NCI-H1436 (cell line): ENCODE results near the gene SLC25A20.
"Not testable (repeated sequence)": the region's sequence is repeated elsewhere in the genome, so short reads cannot be mapped to it uniquely, and the experiment has no call there.

ENCODE experiments used
- DNase-seq: peaks from one replicate; lab custom pipeline; 2025; lab: John Stamatoyannopoulos, UW

SLC25A20 gene, protein sequence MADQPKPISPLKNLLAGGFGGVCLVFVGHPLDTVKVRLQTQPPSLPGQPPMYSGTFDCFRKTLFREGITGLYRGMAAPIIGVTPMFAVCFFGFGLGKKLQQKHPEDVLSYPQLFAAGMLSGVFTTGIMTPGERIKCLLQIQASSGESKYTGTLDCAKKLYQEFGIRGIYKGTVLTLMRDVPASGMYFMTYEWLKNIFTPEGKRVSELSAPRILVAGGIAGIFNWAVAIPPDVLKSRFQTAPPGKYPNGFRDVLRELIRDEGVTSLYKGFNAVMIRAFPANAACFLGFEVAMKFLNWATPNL

DNA sequence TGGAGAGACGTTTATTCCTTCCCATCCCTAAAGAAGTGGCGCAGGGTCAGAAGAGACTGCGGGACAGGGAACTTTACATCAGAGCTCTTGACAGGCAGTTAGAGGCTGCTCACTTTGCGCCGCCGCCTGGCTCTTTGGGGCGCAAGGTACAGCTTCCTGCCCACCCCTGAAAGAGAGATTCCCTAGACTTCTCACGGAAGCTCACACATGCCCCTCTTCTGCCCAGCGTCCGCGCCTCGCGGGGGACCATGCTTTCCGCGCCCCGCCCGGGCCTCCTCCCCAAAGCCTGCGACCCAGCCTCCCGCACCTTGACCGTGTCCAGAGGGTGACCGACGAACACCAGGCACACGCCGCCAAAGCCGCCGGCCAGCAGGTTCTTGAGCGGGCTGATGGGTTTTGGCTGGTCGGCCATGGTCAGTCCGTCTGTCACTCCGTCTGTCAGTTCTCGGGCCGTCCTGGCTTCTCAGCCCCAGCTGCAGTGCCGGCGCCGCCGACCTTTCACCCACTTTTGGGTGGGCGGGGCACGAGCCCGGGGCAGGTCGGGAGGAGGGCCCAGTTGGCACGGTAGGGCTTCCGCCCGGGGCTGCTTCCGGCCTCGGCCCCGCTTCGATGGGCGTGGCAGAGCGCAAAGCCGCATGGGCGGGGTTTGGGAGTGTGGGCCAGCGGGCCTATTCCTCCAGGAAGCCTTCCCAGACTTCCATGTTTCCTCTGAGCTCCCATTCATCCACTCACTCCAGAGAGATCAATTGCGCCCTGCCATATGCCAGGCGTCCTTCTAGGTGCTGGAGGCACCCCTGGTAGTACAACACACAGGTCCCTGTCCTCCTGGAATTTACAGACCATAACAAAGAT, at the start of gene SLC25A20:
Gene SLC25A20, minus strand, starts transcription at position 500 of the 852 bp plus-strand sequence. Its CDS starts 88 bp downstream, at position 412.
- peak; percentile 69 for DNase-seq

DNA sequence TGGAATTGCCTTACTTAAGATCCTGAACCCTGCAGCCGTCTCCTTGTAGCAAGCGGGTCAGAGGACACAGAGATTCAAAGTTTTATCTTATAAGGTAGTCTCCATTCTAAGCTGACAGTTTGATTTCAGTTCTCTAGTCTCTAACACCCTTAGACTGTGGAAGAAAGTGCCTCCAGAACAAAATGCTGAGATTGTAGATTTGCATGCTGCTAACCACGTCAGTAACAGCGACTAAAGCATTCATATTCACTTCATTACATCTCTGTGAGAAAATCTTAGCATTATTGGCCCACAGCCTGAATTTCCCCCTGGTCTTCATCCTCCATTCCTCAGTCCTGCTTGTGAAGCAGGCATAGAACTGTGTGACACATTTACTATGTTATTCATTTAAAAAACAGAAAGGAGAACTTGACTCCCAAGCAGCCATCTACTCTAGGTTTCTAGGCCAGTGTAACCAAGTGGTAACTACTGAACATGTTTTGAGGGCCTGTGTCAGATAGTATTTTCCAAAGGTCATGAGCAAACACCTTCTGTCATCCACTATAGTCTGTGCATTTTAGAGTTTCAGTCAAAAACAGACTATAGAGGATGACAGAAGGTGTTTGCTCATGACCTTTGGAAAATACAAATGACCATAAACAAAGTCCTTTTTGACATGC, 47.3 kb upstream of the SLC25A20 start:
- no peak for DNase-seq

DNA sequence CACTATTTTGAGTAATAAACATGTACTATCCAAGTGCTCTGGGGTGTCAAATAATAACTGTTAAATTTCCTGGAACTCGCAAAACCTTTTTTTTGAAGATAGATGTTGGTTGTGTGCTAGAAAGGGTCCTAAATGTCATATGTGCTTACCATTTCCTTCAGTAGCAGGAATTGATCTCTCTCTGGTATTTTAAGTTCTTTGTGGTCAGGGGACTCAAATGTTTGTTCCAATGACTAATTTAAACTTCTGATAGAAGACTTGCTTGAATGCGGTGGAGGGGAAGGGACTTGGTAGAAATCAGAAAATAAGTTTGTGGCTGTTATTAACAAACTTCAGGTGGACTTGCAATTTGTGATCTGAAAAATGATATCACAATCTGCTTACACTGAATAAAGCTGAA, 46.8 kb upstream of the SLC25A20 start:
- DNase-seq: no peak

DNA sequence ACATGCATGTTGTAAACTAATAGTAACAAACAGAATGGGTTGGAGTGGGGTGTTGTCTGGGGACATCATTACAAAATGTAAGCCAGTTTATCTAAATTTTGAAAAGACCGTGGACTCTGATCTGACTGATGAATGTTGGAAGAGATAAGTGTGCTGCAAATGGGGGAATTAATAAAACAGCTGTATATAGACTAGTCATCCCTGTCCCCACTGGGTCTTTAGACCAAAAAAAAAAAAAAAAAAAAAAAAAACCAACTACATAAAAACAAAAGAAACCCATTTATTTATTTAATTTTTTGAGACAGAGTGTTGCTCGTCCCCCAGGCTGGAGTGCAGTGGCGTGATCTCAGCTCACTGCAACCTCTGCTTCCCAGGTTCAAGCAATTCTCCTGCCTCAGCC, 40.0 kb upstream of the SLC25A20 start:
- no peak for DNase-seq

DNA sequence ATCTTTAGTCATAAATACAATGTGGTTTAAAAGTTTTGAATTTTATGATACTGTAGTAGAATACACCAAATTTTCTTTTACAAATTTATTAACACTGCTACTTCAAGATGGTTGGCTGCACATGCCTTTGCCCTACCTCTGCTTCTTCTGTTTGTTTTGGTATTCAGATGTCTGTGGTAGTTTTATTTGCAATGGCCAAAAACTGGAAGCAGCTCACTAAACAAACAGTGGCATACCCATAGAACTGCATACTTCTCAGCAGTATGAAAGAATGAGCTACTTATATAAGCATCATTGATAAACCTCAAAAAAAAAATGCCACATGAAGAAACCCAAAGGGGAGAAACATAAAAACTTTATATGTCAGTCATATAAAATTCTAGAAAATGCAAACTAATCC, 39.5 kb upstream of the SLC25A20 start:
- DNase-seq: no peak

DNA sequence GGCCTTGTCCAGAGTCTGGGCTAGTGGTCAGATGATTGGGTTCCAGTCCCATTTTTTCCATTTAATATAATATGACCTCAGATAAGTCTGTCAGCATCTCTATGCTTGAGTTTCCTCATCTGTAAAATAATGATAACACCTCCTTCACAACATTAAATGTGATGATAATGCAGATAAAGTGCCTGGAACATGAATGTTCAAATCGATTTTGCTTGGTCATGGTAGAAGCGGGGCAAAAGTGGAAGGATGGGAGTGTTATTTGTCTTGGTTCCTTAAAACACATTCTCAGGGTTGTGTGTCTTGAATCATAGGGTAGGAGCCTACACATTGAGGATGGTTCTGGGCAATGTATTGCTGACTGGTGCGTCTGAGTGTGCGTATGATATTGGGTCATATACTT, 36.8 kb upstream of the SLC25A20 start:
- no peak for DNase-seq

DNA sequence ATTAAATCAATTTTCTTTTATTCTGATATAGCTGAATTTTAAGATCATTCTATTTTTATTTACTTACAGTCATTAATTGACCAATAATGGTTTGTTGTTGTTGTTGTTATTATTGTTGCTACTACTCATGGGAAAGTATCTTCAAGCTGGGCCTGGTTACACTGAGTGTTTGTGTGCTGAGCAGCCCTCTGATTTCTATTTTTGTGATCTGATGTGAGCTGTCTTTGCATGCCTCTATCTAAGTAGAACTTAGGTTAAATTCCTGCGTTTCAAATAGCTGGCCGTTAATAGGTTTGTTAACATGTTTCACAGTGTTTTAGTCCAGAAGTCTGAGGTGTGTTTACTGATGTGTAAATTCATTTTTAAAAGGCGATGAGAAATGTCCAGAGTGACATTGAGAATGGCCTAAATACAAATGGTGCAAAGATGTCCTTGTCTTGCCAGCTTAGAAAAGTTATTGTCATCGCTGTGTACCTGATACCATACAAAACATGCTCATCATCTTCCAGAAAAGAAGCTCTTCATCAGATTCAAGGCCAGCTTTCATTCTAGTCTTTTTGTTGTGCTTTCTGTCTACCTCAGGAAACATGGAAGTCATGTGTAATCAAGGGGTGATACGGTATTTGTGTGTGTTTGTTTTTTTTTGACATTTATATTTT, 35.8 kb upstream of the SLC25A20 start:
- DNase-seq: no peak

DNA sequence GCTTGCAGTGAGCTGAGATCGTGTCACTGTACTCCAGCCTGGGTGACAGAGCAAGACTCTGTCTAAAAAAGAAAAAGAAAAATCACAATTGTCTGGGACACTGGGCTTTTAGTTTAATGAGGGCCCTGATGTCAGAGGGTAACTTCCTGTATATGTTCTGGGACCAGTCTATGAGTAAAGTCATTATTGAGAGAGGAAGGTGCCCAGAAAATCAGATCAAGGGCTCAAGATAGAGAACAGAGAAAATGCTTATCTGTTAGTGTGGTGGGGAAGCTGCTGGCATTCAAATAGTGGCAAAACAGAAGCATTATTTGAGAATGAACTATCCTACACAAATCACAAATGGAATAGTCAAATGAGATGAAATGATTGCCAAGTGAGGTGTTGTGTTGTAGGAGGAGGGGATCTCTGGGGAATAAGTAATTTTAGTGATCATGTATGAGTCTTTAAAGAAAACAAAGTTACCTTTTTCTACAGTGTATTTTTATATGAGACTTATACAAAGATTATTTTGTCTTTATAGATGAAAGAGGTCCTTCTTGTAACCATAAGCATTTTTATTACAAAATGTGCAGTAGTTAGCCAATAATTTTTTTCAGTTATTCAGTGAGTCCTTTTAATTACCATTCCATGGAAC, 33.4 kb upstream of the SLC25A20 start:
- DNase-seq: no peak

DNA sequence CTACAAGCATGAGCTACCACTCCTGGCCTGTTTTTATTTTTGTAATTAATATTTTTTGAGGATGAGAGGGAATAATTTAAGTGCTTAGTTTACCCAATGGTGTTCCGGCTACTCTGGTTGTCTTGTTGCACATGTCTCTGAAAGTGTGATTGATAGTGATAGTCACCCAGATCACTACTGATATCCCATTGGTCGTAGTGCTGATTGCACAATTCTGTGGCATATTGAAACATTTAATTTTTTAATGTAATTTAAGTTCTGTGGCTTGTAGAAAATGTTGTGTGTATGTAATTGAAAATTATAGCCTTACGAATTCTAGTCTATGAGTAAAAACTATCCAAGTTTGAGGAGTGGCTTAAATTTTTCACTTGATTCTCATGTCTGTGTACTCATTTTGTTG, 31.9 kb upstream of the SLC25A20 start:
- DNase-seq: no peak

DNA sequence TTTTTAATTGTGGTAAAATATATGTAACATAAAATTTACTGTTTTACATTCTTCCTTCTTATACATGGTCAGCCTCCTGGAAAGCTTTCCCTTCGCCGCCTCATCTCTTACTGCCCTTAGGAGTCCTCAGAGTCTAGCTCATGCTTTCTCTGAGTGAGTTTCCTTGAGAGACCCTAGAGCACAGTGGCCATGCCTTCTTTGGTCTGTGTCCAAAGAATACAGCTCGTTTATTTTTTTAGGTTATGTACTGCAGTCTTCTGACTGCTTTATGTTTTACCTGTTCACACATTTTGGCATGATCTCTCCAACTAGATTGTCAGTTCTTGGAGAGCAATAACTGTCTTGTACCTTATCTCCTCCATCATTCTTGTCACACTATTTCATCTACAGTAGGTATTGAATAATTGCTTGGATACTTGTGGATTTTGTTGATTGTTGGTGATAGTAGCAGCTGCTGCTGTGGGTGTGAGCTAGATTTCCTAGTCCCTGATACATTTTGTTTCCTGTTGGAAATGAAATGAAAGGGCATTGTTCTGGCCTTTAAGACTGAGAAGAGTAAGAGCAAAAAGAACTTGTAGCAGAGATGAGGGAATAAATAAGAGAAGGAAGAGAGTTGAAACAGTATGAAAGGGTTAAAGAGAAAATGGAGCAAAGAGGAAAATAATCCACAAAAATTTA, 30.8 kb upstream of the SLC25A20 start:
- DNase-seq: no peak

DNA sequence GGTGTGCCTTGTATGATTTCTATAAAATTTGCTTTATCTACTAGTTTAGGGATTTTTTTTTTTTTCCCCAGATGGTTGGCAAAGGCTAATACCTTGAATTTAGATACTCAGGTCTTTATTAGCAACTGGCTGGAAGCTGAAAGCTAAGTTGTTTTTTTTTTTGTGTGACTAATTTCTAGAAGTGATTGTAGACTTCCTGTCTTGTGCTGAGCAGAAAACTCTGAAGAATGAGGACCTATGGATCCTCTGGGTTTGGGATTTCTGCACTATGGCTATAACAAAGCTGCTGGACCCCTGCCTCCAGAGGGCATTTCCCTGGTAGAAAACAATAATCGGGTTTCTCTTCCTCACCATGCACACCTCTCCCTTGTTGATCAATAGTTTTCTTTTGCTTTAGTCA, 30.0 kb upstream of the SLC25A20 start:
- no peak for DNase-seq

DNA sequence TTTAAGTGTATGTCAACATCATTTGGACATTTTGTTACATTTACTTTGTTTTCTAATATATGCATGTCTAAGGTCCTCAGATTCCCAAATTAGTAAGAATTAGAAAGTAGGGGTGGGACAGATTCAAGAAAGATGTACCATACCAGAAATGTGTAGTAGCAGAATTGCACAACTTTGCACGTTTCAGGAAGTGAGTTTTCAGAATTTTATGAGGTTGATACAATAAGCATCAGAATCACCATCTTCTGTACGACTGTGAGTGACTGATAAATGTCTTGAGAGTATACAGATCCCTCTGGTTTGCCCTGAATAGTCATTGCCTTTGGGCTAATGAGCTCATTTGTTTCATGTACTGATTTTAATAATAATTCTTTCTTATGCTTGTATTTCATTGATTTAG, 29.2 kb upstream of the SLC25A20 start:
- DNase-seq: no peak

DNA sequence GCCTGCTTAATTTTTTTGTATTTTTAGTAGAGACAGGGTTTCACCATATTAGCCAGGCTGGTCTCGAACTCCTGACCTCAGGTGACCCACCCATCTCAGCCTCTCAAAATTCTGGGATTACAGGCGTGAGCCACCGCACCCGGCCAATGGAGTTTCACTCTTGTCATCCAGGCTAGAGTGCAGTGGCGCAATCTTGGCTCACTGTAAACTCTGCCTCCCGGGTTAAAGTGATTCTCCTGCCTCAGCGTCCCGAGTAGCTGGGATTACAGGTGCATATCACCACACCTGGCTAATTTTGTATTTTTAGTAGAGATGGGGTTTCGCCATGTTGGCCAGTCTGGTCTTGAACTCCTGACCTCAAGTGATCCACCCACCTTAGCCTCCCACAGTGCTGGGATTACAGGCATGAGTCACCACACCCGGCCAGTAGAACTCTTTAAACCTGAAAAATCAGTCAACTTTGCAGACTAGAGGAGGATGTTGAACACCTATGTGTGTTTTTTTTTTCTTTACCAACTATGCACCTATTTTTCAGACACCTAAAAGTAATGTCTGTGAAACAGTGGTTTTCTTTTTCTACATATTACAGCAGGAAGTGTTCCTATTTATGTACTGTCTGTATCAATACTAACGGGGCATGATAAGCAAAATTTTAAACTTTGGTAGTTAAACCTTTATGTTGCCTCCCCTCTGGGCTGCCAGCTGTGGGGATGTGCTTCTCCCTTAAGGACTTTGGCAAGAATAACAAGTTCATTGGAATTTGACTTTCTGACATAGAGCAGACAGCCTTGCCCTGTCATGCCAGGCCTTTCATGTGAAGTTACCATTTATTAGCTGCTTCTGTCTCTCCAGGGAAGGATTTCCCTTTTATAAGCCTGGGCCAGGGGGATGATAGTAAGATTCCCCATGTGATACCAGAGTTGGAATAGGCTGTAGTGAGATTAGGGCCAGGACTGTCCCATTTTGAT, 28.0 kb upstream of the SLC25A20 start:
- no peak for DNase-seq

DNA sequence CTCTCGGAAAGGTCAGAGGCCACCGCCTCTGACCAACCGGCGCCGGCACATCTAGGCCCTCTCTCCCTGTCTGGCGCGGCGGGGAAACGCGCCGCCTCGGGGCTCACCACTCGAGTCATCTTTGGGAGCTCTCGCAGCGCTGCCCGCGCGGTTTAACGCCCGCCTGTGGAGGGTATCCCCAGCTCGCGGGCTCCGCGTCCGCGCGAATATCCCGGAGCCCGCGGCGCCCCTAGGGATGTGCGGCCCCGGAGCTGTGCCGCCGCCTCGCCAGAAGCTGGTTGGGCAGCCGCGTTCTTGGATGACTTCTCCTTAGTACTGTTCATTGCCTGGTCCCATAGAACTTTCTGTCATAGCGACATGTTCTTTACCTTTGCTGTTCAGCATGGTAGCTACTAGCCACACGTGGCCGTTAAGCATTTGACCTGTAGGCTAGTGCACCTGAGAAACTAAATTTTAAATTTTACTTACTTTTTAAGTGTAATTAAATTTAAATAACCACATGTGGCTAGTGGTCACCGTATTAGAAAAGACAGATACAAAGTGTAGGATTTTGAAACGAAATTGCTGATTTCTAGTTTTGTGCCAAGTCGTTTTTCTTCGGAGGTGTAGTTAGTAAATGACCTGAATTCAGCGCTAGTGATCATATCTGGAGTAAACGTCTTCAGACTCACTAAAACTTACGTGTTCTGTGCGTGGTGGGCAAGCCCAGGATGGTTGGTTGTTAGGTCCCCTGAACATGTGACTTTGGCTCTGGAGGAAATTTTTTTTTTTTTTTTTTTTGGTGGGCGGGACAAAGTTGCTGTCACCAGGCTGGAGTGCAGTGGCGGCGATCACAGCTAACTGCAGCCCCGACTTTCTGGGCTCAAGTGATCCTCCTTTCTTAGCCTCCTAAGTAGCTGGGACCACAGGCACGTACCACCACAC, 20.8 kb upstream of the SLC25A20 start:
- no peak for DNase-seq

DNA sequence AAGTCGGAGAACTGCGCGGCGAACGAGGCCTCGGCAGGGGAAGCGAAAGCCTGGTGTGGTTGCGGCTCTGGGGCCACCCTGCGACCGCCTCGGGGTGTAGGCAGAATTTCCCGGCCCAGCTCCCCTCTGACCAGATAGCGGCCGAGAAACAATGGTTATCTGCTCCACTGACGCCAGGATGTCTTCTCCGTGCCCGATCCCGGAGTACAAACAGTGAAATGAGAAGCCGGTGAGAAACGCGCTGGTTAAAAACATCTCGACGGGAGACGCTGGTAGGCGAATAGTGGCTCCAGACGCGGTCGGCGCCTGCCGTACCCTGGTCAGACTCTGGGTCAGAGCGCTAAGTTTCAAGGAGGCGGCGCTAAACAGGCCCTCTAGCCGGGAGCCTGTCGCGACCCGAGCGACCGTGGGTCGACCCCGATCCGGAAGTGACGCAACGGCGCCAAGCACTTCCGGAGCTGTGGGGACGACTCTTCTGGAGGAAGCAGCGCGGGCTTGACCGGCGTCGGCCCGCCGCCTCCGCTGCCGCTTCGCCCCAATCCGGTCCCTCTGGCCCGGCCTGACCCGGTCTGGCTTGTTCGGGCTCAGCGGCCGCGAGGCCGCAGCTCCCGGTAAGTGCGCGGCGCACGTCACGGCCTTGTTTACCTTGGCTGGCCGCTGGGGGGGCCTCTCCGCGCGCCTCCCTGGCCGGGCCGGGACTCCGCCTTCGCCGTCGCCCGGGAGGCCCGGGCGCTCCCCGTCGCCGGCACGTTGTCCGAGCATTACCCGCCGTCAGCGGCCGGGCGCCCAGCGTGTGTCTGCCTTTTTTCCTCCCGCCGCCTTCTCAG, 19.9 kb upstream of the SLC25A20 start, which contains the start of gene ARIH2:
Gene ARIH2, plus strand, starts transcription at position 455 of the 827 bp plus-strand sequence. CDS start 8,717 bp downstream, outside the sequence.
- peak; percentile 53 for DNase-seq

DNA sequence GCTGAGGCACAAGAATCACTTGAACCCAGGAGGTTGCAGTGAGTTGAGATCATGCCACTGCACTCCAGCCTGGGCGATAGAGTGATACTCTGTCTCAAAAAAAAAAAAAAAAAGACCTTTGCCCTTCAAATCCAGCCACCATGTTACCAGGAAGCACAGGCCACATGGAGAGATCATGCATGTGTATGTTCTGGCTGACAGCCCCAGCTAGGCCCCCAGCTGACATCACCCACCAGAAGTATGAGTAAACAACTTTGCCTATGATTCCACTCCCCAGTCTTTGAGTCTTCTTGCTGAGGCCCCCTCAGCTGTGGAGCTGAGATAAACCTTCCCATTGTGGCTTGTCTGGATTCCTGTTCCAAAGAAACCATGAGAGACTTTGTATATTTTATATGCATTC, 16.6 kb upstream of the SLC25A20 start:
- DNase-seq: no peak

DNA sequence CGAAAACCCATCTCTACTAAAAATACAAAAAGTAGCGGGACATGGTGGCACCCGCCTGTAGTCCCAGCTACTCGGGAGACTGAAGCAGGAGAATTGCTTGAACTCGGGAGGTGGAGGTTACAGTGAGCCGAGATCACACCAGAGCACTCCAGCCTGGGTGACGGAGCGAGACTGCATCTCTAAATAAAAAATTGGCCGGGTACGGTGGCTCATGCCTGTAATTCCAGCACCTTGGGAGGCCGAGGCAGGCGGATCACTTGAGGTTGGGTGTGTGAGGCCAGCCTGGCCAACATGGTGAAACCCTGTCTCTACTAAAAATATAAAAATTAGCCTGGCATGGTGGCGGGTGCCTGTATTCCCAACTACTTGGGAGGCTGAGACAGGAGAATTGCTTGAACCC, 8.3 kb upstream of the SLC25A20 start:
- not testable (repeated sequence) for DNase-seq

DNA sequence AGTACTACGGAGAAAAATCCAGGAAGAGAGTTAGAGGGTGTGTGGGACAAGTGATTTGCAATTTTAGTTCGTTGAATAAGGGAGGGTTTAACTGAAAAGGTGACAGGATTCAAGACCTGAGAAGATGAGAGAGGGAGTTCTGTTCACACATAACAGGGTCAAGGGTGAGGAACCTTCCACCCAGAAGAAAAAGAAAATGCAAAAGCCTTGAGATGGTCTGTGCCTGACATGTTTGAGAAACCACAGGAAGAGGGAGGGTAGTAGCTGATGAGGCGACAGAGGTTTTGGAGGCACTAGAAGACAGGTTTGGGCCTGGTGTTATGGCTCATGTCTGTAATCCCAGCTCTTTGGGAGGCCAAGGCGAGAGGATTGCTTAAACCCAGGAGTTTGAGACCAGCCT, 591 bp upstream of the SLC25A20 start:
- DNase-seq: no peak
